ENCODE data around the gene NTM.
A peak's percentile ranks its signal among the peaks of the same experiment; 100 is the strongest.

The NTM gene

DNA sequence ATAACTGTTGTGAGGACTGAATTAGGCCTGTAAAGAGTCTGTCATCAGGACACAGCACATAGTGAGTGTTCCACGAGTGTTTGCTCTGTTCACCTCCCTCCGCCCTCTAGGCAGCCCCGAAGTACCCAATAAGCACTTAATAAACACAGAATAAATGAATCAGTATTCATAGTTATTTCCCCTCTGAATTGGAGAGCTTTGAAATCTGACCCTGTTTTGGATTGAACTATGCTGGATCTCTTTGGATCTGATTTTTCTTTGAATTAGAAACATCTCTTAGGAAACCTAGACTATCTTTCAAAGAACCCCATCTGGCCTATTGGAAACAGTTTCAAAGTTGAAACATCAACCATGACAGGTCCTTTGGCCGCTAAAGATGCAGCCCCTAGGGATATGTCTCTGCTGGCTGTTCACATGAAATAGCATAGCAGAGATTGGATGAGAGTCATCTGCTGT is 615.5 kb downstream of the NTM start:
- DNase-seq: no peak

DNA sequence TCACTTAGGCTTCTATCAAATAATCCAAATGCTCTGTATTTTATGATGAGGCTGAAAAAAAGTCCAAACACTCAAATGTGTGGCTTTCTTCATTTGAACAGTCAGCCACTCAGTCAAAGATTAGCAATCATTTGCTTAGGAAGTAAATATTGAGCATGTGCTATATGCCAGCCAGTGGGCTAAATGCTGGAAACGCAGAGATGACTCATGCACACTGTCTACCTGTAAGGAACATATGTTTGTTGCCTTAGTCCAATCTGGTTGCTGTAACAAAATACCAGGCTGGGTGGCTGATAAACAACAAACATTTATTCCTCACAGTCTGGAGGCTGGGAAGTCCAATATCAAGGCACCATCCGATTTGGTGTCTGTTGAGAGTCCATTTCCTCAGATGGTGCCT is 617.3 kb downstream of the NTM start:
- no peak for DNase-seq

DNA sequence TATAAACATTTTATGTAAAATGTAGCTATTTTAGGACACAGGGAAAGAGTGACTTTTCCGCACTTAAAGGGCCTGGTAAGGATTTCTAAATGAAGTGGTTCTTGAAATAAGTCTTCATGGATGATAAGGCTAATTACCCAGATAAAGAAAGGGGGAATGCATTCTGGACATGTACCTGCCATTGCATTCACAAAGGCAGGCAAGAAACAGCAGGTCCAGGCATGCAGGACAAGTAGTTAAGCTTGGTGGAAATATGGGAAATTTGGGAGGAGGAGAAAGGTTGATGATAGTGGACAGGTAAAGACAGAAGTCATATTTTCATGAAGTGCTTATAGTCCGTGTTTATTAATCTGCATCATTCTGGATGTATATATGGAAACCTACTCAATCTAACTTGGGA is 621.2 kb downstream of the NTM start:
- peak; percentile 39 for DNase-seq

DNA sequence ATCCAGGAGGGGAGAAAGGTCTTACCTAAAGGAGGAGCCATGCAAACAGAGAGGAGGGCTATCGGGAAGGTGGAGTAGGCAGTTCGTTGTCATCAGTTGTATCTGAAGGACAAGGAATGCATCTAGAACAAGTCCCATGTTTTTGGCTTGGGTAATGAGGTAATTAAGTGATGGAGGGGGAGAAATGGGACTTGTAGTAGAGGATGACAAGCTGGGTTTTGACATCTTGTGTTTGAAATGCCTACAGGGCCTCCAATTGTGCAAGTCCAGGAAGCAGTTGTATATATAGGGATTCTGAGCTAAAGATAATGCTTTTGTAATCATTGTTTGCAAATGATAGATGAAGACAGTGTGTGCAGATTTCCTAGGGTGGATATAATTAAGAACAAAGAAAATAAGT is 622.8 kb downstream of the NTM start:
- DNase-seq: no peak

DNA sequence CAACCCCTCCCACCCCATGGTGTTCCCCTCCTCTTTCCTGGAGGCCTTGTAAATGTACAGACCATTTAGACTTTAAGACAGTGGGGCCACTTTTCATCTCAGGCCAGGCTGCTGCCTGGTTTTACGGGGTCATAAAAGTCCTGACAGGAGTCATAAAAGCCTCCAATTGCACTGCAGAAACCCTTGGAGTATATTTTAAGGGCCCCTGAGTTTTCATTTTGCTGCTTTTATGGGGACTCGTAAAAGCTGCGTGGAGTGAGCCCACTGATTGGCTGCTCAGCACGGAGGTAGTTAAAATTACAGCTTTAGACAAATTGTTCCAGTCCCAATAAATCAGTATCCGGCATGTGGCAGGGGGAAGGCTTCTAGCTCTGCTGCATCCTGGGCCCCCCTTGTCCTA is 627.6 kb downstream of the NTM start:
- DNase-seq: peak; percentile 21

DNA sequence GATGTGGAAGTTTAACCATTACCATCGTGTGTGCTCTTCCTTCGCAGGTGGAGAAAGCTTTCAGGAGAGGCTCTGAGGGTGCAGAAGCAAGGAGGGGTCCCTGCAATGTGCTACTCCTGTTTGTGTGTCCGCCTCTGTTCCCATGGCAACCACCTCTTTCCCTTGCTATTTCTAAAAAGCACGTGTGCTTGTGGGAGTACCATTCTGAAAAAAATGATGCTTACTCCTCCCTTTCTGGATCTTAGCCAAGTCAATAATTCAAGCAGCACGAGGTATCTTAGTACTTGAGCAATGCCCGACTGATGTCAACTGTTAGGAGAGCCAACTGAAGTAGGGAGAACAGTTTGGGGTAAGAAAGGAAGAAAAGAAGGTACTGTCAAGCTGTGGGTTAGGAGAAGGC is 628.7 kb downstream of the NTM start:
- peak; percentile 96 for DNase-seq

DNA sequence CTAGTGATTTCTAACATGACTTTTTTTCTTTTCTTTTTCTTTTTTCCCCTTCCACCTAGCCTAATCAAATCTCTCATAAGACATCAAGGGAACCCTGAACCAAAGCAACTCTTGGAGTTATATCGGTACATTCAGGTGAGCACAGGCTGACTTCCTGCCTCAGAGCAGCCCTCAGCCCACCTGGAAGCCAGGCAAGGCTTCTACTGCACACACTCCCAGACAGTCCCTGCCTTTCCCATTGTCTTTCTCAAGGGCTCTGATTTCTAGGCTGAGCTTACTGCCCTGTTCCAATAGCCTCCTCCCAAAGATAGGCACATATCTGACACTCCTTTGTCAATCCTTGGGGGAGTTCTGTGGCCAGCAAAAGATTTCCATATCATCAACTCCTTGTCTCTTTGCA is 629.5 kb downstream of the NTM start:
- DNase-seq: no peak

DNA sequence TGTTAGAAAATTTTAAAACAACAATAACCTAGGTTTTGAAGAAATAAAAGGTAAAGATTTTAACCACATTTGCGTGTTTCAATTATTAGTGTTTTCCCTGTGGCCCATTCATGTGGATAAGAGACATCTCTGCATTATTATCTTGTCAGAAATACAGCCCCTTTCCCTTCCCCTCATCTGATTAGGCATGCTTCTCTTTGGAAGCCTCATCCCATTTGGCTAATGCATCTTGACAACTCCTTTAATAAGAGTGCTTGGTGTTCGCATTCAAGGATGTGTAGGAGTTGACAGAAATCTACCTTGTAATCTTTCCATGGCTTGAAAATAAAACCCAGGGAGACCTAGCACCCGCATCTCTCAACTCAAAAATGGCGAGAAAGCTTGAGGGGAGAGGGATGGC is 635.5 kb downstream of the NTM start:
- DNase-seq: no peak

DNA sequence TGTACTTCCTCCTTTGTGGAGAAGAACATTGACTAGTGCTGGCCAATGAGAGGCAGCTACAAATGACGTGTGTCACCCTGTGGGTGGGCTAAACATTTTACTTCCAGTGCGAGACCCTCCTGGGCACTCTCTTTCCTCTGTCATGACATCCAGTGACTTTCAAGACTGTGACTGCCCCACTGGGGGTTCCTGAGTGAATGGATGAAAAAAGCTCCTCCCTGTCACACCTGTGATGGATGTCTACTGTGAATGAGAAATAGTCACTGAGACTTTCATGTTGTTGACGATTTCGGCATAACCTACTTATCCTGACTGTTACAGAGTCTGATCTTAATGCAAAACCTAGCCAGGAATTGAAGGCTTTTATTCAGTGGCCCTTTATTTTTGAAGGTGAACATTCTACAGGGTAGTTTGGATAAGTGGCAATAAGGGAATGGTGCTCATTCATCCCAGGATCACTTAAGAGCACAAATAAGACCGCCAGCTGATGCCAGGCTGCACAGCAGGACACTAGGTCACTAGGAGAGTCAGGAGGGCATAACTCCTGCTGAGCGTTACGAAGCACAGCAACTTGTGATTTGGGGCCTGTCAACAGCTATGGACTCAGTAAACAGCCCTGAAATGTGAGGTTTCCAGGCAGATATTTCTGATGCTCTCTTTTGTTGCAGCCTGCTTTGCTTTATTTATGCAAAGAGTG is 636.6 kb downstream of the NTM start:
- DNase-seq: no peak

DNA sequence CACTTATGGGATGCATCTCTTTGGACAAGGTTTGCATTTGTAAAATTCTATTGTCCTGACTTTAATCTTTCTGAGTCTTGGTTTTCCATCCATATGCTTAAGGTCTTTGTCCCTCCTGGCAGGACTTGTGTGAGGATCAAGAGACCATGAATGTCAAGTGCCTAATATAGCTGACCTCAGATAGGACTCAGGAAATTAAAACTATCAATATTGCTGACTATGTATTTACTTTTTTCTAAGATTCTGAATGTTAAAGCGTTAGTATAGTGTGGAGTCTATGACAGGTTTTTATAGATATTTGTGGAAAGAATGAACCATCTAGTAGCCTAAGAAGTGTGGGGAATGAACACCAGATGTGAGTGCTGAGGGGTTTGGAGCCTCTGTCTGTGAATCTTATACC is 637.8 kb downstream of the NTM start:
- DNase-seq: no peak

DNA sequence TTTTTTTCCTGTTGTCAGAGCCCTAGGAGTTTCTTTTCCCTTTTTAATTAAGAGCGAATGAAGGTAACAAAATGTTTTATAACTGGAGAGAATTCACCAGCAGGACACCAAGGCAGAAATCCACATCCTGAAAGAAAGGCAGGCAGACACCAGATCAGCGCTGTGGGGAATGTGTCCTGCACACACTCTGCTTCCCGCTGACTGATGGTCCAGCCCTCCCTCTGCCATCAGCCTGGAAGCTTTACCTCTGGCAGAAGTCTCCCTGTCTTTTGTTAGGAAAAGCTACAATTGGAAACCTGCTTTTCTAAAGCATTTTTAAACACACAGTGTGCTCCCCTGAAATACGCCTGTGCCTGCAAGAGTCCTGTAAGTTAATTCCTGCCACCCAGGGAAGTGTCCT is 638.5 kb downstream of the NTM start:
- no peak for DNase-seq

DNA sequence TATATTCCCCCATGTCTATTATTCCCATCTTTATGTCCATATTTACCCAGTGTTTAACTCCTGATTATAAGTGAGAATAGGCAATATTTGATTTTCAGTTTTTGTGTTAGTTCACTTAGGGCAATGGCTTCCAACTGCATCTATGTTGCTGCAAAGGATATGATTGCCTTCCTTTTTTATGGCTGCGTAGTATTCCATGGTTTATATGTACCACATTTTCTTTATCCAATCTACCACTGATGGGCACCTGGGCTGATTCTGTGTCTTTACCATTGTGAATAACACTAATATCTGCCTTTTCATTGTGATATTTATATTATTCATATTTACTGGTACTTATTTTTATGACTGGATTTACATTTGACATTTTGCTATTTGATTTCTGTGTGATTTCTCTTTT is 649.6 kb downstream of the NTM start:
- no peak for DNase-seq

DNA sequence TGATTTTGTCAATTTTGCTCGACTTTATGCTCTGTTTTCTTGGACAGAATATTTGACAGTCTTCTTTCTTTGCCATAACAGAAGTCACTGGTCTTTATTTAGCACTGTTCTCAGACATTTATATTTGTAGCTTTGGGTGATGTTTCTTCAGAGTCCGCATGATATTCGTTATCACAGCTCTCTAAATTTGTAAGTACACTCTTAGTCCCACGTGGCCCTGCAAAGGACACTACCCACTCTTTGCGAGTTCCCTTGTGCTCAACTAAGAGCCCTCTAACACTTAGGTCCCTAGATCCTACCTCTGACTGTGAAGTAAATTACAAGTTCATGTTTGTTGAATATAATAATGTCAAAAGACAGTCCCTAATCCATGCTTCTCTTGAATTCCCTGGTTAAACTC is 651.9 kb downstream of the NTM start:
- no peak for DNase-seq

DNA sequence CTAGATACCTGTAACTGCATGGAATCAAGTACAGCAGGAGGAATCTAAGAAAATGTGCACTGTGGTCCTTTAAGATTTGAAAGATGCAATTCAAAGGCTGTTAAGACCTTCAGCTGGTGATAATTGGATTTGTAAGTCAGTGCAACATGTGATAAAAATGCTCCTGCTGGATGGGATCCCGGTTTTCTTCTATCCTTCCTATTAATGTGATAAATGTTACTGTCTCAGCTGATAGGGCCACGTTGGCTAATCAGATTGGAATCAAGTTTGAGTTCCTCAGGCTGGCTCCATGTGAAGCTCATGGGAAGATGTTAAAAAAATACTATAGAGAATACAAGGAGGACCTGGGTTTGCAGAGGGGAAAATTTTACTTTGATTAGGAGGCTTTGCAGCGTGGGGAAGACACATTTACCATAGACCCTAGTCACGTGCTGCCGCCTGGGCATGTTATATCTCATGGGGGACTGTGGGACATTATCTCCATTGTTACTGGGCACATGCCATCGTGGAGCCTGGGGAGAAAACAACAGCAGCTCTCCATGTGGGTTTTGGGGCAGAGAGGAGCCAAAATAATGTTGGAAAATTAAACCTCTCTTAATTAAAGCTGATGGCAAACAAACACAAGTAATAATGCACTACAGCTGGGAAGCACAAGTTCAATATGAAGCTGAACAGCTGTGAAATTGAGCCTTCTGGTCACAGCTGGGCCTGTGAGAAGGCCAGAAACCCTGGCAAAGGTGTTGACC is 652.5 kb downstream of the NTM start:
- no peak for DNase-seq

DNA sequence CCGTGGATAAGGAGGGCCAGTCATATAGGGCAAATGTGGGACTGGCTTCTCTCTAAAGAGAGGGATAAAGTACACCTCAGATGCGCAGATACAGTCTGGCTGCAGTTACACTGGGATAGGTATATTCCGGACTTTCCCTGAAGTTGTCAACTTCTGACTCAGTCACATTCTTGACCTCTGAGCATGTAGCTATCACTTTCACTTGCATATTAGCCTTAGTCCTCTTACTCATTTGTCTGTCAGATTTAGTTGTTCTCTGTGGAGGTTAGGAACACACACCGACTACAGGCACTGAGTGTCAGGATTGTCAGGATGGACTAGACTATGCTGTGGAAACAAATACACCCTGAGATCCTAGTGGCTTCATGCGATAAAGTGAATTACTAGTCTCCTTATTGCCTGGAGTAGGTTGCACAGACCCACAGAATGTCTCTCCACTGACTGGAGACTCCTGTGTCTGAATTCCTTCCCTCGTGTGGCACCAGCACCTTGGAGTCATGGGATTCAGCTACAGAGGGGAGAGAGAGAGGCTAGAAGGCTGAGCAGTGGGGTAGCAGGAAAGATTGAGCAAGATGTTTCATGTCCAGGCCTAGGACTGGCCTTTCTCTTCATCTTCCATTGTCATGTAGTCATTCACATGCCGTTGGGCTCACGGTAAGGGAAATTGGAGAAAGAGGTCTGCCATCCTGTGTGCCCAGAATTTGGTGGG is 654.3 kb downstream of the NTM start:
- no peak for DNase-seq

DNA sequence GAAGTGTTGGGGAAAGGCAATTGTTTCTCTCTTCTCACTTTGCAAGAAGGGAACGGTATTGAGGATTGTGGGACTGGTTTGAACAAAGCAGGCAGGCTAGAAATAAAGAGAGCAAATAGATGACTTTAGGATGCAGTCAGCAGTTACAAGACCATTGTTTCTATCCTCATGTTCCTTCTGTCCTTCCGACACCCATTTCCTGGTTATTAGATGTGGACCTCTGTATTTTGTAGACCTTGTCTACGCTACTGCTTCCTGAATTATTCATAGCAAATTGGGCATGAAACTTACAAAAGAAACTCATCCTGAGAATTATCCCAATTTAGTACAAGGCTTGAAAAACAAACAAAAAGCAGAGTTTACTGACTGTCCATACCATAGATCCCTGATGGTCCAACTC is 656.3 kb downstream of the NTM start:
- DNase-seq: no peak

DNA sequence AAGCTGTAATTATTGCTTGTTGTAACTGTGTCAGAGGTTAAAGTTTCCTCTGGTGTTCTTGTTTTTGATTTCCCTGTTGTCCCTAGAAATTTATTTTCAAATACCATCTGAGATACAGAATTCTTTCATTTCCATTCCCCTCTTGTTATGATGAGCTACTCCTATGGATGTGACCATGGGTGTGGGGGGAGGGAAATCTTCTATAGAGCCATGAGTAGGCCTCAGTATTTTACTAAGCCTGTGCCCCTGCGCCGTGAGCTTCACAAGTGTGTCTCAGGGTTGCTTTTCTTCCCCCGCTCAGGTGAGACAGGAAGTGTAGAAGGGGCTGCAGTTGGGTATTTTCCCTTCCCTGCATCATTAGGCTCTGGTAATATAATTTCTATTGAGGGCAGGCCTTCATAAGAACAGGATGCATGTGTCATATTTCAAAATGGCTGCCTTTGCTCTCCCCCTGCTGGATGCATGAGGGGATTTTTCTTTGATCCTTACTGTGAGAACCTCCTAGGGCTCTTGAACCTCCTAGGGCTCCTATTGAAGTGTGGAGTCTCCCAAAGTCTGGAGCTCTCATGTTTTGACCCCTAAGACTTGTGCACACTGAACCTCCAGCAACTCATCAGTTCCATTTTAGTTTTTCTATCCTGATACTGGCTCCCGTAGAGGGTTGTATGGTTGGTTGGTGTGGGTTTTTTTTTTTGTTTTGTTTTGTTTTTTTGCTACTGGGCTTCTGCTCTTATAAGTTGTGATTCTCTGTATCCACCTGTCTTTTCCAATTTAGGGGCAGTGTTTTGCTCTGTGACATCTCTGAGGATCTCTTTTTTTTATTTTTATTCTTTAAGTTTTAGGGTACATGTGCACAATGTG is 658.2 kb downstream of the NTM start:
- DNase-seq: peak; percentile 83

DNA sequence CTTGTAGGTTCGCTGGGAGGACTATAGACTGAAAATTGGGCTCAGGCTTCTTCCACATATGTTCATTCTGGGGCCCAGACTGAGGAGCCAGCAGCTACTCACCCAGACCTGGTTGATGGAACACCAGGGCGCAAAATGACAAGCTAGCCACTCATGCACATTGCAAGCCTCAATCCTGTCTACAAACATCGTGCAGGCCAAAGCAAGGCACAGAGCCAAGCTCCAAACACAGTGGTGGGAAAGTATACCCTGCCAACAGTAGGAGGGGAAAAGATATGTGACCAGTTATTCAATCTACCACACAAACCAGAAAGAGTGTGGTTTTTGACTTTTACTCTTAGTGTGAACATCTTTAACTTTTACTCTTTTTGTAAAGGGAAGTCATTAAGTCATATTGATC is 660.5 kb downstream of the NTM start:
- no peak for DNase-seq

DNA sequence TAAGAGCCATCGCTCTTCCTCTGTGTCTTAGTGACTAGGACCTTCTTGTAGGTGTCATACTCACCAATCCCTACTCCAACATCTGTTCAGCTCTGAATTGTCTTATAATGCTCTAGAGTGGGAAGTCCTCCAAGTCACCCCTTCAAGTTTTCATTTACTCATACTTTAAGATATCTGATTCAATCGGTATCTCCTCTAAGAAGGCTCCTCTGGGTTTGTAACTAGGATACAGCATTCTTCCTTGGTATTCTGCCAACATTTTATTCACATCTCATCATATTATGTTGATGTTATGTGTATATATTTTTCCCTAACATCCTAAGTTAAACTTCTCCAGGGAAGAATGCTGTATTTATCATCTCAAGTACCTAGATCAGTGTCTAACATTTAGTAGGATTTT is 662.1 kb downstream of the NTM start:
- DNase-seq: no peak

DNA sequence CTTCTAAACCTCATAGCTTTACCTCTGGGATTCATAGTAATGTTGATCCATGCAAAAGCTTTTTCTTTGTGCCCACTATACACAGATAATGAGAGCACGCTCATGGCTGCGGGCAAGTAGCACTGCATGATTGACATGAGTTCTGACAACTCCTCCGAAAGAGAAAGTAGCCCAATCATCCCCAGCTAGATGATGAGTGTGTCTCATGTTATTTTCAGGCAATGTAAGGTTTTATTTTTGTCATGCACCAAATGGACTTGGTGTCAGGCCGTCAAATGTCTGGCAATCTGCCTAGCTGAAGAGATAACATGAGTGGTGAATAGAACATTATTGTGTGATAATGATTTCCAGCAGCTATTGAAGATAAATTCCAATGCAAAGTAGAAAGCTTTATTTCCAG is 662.6 kb downstream of the NTM start:
- no peak for DNase-seq

DNA sequence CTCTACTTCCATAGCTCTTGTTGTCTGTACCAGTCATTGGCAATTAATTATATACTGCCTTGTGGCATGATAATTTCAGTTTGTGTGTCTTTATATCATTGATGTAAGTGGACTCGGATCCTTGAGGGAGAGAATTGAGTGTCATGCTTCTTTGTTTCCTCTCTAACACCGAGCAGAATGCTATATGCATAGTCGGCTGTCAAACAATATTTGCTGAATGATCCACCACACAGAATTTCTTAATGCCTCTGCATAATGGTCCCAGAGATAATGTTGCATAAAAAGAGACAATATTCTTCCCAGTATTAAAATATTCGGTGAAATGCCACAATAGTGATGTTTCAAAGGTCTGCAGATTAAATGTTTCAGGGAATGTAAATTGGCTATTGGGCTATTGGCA is 664.8 kb downstream of the NTM start:
- no peak for DNase-seq

DNA sequence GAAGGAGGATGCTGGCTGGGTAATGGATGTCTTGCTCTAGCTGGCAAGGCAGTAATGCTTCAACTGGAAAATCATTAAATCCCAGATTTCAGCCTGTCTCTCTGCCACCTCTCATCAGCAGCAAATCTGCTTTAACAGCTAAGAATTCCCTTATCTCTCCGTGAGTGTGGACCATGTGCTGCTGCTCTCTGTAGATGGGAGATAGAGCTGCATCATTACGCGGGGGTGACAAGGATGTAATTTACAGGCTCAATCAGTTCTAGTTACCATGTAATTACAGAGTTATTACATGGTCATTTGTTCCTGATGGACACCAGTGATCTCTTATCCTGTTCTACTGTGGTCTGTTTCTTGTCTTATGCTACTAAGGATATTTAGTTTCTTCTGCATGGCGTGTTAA is 665.4 kb downstream of the NTM start:
- no peak for DNase-seq

DNA sequence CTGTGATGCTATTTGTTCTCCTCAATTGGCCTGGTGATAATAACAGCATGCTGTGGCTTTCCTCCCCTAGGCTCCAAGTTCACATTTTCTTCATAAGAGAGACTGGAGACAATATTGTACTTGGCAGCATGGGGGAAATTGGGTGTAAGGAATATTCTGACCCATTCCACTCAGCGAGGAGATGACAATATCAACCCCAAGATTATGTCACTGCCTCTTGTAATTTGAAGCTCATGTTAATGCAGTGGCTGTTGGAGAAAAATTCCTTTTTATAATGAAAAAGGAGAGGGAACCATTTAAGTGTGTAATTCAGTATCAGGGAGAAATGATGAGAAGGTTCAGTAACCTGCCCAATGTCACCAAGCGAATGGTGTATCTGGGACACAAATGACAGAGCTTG is 665.8 kb downstream of the NTM start:
- DNase-seq: no peak
